Endodermal cell (in vitro differentiated cells): Measurements from ENCODE around the gene SLCO1A2. TPM values are rescaled to one million over a fixed set of nuclear protein-coding genes. Genes with fewer than 3 reads are reported as not detected.

ENCODE experiments used
- DNase-seq: peaks from one replicate; pipeline ENCODE4 v3.0.0-alpha.2; 2017
- H3K27ac ChIP-seq: 2 replicates; pipeline ENCODE4 v1.5.1; 2013; ENCODE audit warnings: mild to moderate bottlenecking, low read depth, low read length, moderate library complexity
- H3K27me3 ChIP-seq: 2 replicates; pipeline ENCODE4 v1.6.1; 2013; ENCODE audit warnings: mild to moderate bottlenecking, low read length, moderate library complexity; ENCODE audit not compliant: insufficient read depth, control insufficient read depth, poor library complexity, severe bottlenecking
- H3K36me3 ChIP-seq: 2 replicates; pipeline ENCODE4 v1.7.0; 2013; ENCODE audit warnings: mild to moderate bottlenecking, low read length, moderate library complexity; ENCODE audit not compliant: control insufficient read depth, insufficient read depth
- H3K4me1 ChIP-seq: one replicate; pipeline ENCODE4 v1.7.0; 2013; ENCODE audit warnings: low read length; ENCODE audit not compliant: control insufficient read depth, insufficient read depth
- H3K4me3 ChIP-seq: 2 replicates; pipeline ENCODE4 v1.5.1; 2013; ENCODE audit warnings: mild to moderate bottlenecking, low read length, moderate library complexity
- H3K9ac ChIP-seq: 2 replicates; pipeline ENCODE4 v1.6.1; 2013; ENCODE audit warnings: mild to moderate bottlenecking, low read length, moderate library complexity; ENCODE audit not compliant: poor library complexity, severe bottlenecking; ENCODE audit errors: extremely low read depth
- H3K9me3 ChIP-seq: 2 replicates; pipeline ENCODE4 v1.6.1; 2013; ENCODE audit warnings: mild to moderate bottlenecking, low read length, moderate library complexity; ENCODE audit not compliant: control insufficient read depth
- H3K27ac Mint-ChIP-seq: 2 replicates; pipeline ENCODE4 v1.8.0; 2020; ENCODE audit warnings: mixed read lengths
- H3K27me3 Mint-ChIP-seq: 2 replicates; pipeline ENCODE4 v1.8.0; 2021; ENCODE audit warnings: mild to moderate bottlenecking, mixed read lengths; ENCODE audit not compliant: insufficient read depth
- H3K36me3 Mint-ChIP-seq: 2 replicates; pipeline ENCODE4 v1.8.0; 2020; ENCODE audit warnings: low read depth, mixed read lengths
- H3K4me1 Mint-ChIP-seq: 2 replicates; pipeline ENCODE4 v1.8.0; 2020; ENCODE audit warnings: mixed read lengths
- H3K4me3 Mint-ChIP-seq: 2 replicates; pipeline ENCODE4 v1.8.0; 2020; ENCODE audit warnings: mild to moderate bottlenecking, moderate library complexity, mixed read lengths
- H3K9me3 Mint-ChIP-seq: 2 replicates; pipeline ENCODE4 v1.8.0; 2020; ENCODE audit warnings: mild to moderate bottlenecking, mixed read lengths
- CTCF ChIP-seq: fragments of 200-600 bp; sonication (generic); conservative IDR thresholded peaks from 2 replicates; pipeline ENCODE4 v1.5.0; 2021; ENCODE audit warnings: antibody characterized with exemption, mild to moderate bottlenecking
- WGBS, 2 experiments: methylation state at CpG; one replicate each; pipeline versions ENCODE4 v1.1.5 to v1.1.7; 2013; ENCODE audit warnings: missing lambda C conversion rate in 2 of 2, mixed read lengths in 1 of 2; ENCODE audit not compliant: insufficient coverage in 1 of 2, insufficient read length in 1 of 2; 5-methylcytosine and 5-hydroxymethylcytosine counted together
- total RNA-seq, 2 donors: library from RNA; stranded (reverse); fragmentation: NEBNext Ultra II Directional in 1 of 2; extraction: Animal tissue kit (Norgen Biotek cat#: 25700) in 1 of 2; gene quantifications; 2 replicates in 1 of 2; 3 replicates in 1 of 2; pipeline ENCODE4 v1.2.1, GENCODE V29; 2021

SLCO1A2 gene
- total RNA-seq, 2 donors from 2014 or later: 7.3 to 35.4 TPM

GRCh38 chr12:21296751-21297406, 37.8 kb downstream of the SLCO1A2 start:
- no peak for DNase-seq
- no peaks in the 10 kb centered on the region for H3K9me3 Mint-ChIP-seq
- H3K27me3 Mint-ChIP-seq: no peaks in the 10 kb centered on the region
- no peaks in the 10 kb centered on the region for H3K36me3 Mint-ChIP-seq
- H3K4me1 ChIP-seq: no peaks in the 10 kb centered on the region
- peak; percentile 98 for TF ChIP-seq CTCF
- WGBS, 2 experiments: 74 to 82% methylated on average over 3 of the region's 4 CpGs
- H3K27me3 ChIP-seq: no peaks in the 10 kb centered on the region
- H3K9ac ChIP-seq: no peak overlapping the region
- no peak overlapping the region for H3K27ac Mint-ChIP-seq
- no peaks in the 10 kb centered on the region for H3K4me1 Mint-ChIP-seq
- no peak overlapping the region for H3K4me3 Mint-ChIP-seq
- no peaks in the 10 kb centered on the region for H3K36me3 ChIP-seq
- no peak overlapping the region for H3K27ac ChIP-seq
- no peak overlapping the region for H3K4me3 ChIP-seq
- no peaks in the 10 kb centered on the region for H3K9me3 ChIP-seq

- Histone ChIP-seq H3K9ac (no peak overlapping the region), H3K4me1 (no peaks in the 10 kb centered on the region), H3K27me3 (no peaks in the 10 kb centered on the region), H3K9me3 (no peaks in the 10 kb centered on the region), H3K27ac (no peak overlapping the region), H3K36me3 (no peaks in the 10 kb centered on the region), H3K4me3 (no peak overlapping the region)
- H3K27ac Mint-ChIP-seq: no peak overlapping the region
- H3K36me3 Mint-ChIP-seq: no peaks in the 10 kb centered on the region
- TF ChIP-seq CTCF: no peak
- H3K9me3 Mint-ChIP-seq: no peaks in the 10 kb centered on the region
- DNase-seq: no peak
- 93% methylated on average over 1 of the region's 1 CpG; no CpG with 5 or more reads in 1 of the 2 experiments for WGBS, 2 experiments
- H3K4me1 Mint-ChIP-seq: no peaks in the 10 kb centered on the region
- no peaks in the 10 kb centered on the region for H3K27me3 Mint-ChIP-seq
- no peak overlapping the region for H3K4me3 Mint-ChIP-seq
Measured at GRCh38 chr12:21296348-21296747, 38.4 kb downstream of the SLCO1A2 start.

GRCh38 chr12:21294176-21294575, 40.5 kb downstream of the SLCO1A2 start:
- Mint-ChIP-seq H3K4me3 (no peak overlapping the region), H3K27me3 (no peaks in the 10 kb centered on the region), H3K36me3 (no peaks in the 10 kb centered on the region), H3K4me1 (no peaks in the 10 kb centered on the region), H3K27ac (no peak overlapping the region), H3K9me3 (no peaks in the 10 kb centered on the region)
- WGBS, 2 experiments: 89% methylated on average over 1 of the region's 1 CpG; no CpG with 5 or more reads in 1 of the 2 experiments
- no peak for DNase-seq
- Histone ChIP-seq H3K27ac (no peak overlapping the region), H3K36me3 (no peaks in the 10 kb centered on the region), H3K9me3 (no peaks in the 10 kb centered on the region), H3K27me3 (no peaks in the 10 kb centered on the region), H3K4me1 (no peaks in the 10 kb centered on the region), H3K4me3 (no peak overlapping the region), H3K9ac (no peak overlapping the region)
- TF ChIP-seq CTCF: no peak
